G401 (cell line): ENCODE data around the gene PRR5L. TPM values are rescaled to one million over a fixed set of nuclear protein-coding genes. Genes with fewer than 3 reads are reported as not detected.
A peak's percentile ranks its signal among the peaks of the same experiment; 100 is the strongest.

Experiments used
- DNase-seq: peaks from one replicate; pipeline ENCODE4 v3.0.0-alpha.2; 2015; ENCODE audit warnings: low spot score
- in situ Hi-C: cut with HindIII; loops from 2 replicates; pipeline ENCODE4 v1.10.0; 2016; ENCODE audit warnings: low sequenced_read_pairs, mixed read lengths
- total RNA-seq: library from RNA; depleted of rRNA; stranded (reverse); fragments of >200 nt; shearing (Covaris generic); gene quantifications from 2 replicates; pipeline ENCODE4 v1.2.3, GENCODE V29; 2014

Gene PRR5L
- total RNA-seq, 1 experiment from 2014 or later, result not detected

GRCh38 chr11:36274414-36274813 lies 21.7 kb upstream of the PRR5L start:
- DNase-seq, result no peak
- in situ Hi-C loops, result no loop called here

DNA sequence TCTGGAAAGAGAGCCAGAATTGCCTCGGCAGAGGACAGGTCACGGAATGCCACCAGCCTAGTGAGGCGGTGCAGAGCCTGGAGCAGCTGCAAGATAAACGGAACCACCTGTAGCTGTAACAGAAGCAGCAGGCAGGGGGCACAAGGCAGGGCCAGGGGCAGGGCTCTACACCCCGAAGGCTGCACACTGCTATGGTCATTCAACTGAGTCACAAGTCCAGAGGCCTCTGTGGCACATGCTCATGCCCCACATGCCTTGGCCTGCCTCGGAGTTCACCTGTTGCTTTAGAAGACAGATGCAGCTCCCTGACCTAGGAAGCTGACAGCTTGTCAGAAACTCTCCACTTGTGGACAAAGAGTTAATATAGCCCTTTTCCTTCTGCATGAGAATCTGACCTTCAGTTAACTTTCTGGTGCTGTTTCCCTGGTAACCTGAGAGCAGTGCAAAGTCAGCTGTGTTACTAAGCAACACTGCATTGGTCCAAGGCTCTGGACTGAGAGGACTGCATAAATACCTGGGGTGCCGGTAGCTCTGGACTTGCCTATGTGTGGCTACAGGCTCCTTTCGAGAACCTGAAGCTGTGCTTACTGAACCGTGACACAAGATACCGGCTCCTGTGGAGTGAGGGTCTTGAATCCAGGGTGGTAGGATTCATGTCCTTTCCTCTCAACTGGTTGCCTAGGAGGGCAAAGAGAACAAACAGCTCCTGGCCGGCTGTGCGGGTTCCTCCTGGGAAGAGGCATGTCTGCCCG lies 17.4 kb upstream of the PRR5L start:
- in situ Hi-C loops, result no loop called here
- DNase-seq, result no peak

DNA sequence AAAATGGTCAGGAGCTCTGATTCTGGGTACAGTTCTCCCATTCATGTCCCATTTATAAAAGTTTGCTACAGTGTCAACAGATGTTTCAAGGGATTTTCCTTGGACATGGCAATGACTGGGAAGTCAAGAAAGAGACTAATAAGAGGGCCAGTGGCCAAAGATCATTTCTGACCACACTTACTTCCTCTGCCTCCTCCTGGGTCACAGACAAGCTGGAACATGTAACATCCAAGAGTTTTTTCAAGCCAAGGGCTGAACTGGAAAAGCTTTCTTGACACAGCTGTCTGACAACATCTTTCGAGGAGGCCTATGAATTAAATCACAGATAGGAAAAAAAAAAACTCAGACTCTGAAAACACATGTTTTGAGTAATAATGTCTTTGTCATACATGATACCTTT lies 15.6 kb upstream of the PRR5L start:
- in situ Hi-C loops, result no loop called here

DNA sequence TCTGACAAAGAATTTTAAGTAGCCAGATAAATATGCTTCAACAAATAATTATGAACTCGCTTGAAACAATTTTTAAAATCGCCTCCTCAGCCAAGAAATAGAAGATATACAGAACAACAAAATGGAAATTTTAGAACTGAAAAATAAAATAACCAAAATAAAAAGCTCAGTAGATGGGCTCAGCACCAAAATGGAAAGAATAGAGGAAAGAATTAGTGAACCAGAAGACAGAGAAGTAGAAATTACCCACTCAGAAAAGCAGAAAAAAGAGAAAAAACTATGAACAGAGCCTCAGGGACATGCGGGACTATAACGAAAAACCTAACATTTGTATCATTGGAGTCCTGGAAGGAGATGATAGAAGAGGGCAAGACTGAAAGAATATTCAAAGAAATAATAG lies 14.2 kb upstream of the PRR5L start:
- no peak for DNase-seq
- in situ Hi-C loops, result no loop called here

More for the DNA sequence above, 15.6 kb upstream of the PRR5L start:
- DNase-seq, result no peak

DNA sequence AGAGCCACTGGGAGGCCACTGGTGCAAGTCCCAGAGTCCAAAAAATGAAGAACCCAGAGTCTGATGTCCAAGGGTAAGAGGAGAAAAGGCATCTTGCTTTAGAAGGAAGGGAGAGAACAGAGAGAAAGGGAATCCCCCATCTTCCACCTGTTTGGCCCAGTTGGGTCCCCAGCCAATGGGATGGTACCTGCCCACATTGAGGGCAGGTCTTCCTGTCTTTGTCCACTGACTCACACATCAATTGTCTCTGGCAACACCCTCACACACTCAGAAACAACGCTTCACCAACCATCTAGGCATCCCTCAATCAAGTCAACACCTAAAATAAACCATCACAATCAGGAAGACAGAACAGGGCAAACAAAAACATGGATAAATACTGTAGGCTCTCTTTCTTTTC lies 13.2 kb upstream of the PRR5L start:
- no peak for DNase-seq
- in situ Hi-C loops, result no loop called here

- no peak for DNase-seq
- in situ Hi-C loops, result no loop called here
These were observed 7.5 kb upstream of the PRR5L start for GRCh38 chr11:36288442-36289225.

- in situ Hi-C loops, result no loop called here
- peak; percentile 96 for DNase-seq
These were observed 6.7 kb upstream of the PRR5L start, which contains the start of gene COMMD9 for GRCh38 chr11:36289226-36289852. TSS of gene COMMD9 (minus strand) at chr11:36289424. CDS start at chr11:36289412, 12 bp downstream.

GRCh38 chr11:36292311-36292722 lies 3.8 kb upstream of the PRR5L start:
- in situ Hi-C loops, result no loop called here
- DNase-seq, result peak; percentile 22

GRCh38 chr11:36296884-36297543 lies 926 bp downstream of the PRR5L start:
- in situ Hi-C loops, result no loop called here
- no peak for DNase-seq

GRCh38 chr11:36300650-36301049 lies 4.6 kb downstream of the PRR5L start:
- peak; percentile 91 for DNase-seq
- in situ Hi-C loops, result no loop called here

- no peak for DNase-seq
- in situ Hi-C loops, result no loop called here
These were observed 8.3 kb downstream of the PRR5L start for GRCh38 chr11:36304351-36304750.

DNA sequence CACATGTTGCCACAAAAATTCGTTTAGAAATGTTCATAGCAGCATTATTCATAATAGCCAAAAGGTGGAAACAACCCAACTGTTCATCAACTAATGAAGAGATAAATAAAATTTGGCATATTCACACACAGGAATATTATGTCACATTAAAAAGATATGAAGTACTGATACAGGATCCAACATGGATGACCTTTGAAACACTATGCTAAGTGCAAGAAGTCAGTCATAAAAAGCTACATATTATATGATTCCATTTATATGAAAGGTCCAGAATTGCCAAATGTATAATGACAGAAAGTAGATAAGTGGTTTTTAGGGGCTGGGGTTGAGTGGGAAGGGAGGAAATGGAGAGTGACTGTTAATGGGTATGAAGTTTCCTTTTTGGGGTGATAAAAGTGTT lies 9.0 kb downstream of the PRR5L start:
- in situ Hi-C loops, result no loop called here

DNA sequence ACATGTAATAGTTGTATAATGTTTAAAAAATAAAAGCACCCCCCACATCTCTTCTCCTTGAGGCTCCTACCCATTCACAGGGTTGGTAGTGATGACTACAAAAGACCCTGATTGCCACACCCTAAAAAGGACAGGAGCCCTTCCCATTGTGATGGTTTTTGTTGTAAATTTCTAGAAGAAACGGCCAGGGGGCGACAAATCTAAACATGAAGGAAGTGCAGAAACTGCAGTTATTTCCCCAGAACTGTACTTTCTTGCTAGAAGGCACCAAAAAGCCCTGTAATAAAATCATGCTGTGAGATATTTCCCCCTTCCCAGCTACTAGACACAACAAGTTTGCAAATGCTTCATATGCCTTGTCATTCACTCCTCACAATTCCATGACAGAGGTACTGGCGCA lies 10.8 kb downstream of the PRR5L start:
- in situ Hi-C loops, result no loop called here
- no peak for DNase-seq

More for the DNA sequence above, 9.0 kb downstream of the PRR5L start:
- no peak for DNase-seq

- no peak for DNase-seq
- in situ Hi-C loops, result no loop called here
These were observed 12.5 kb downstream of the PRR5L start for GRCh38 chr11:36308577-36308976.

DNA sequence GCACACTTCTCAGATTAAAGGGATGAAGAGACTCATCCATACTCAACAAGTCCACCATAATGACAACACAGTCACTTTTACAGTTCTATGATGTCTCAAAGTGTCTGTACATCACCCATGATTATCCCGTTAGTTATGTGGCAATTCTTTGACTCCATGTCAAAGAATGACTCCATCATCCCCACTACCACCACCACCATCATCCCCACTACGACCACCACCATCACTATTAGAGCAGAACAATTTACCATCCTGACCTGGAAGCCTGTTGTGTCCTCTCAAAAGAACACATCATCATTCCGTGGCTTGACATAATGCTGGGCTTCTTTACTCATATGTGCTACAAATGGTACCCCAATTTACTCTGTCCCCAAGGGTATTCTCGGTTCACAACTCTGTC lies 13.7 kb downstream of the PRR5L start:
- DNase-seq, result no peak
- in situ Hi-C loops, result no loop called here

- in situ Hi-C loops, result no loop called here
- DNase-seq, result no peak
These were observed 16.0 kb downstream of the PRR5L start for GRCh38 chr11:36311926-36312595.

DNA sequence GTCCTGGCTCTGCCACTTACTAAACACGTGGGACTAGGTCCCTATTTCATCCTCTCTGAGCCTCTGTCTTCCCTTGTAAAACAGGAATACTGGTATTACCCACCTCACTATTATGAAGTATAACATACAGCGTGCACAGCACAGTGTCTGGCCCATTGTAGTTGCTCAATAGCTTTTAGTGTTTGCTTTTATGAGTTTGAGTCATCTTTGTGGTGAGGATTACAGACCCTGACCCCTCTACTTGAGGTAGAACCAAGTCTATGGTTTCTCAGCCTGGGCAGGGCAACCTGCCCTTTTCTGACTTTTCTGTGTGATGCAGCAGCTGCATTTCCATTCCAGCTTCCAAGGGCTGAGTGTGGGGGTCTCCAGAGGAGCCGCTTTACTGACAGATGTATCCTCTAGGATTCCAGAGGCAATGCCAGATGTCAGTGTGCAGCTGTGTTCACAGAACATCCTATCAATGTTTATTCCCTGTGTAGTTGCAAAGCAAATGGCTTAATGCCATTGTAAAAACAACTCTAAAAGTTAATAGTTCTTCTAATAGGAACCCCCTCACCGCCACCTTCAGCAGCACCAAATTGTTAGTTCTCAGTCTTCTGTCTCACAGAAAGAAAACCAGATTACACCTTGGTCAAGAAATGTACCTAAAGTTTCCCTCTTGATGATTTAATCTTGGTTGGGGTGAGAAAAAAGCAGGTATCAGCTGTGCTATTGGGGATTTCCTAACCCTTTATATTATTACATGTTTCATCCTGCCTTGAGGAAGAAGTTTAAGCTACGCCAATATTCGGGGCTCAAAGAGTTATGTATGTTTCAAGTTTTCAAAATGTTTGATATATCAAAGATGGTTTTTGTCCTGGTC lies 16.8 kb downstream of the PRR5L start:
- in situ Hi-C loops, result no loop called here

DNA sequence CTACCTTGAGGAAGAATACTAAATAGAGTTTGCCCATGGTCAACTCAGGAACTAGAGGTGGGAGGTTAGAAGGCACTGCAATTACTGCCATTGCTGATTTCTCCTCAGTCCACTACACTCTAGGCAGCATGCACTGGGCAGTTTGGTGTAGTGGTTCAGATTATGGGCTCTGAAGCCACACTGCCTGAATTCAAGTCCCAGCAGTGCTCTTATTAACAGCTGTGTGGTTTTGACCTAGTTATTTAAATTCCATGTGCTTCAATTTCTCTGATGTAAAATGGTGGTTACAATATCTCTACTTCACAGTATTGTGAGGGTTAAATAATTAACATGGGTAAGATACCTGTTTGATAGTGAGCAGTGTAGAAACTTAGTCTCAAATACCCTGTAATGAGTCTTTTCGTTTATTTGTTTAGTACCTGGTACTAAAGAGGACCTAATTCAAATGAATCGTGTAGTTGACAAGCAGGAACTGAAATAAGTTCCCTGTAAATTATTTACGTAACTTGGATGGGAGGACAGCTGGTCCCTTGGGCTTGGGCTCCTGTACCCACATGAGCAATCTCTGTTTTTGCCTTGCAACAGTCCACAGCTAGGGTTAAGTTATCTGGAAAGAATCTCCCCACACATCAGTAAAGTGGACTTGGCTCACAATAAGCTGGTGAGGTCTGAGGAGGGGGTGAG lies 17.8 kb downstream of the PRR5L start:
- in situ Hi-C loops, result no loop called here

More for the DNA sequence above, 16.8 kb downstream of the PRR5L start:
- DNase-seq, result no peak

More for the DNA sequence above, 17.8 kb downstream of the PRR5L start:
- DNase-seq, result no peak
